Endothelial cell of umbilical vein (primary cell): Measurements from ENCODE around the gene PFN4. TPM values are rescaled to one million over a fixed set of nuclear protein-coding genes. Genes with fewer than 3 reads are reported as not detected.

ENCODE experiments used
- BruUV-seq: library from RNA; stranded (reverse); fragments of 400-500 nt; replicated peaks from 2 replicates; lab custom pipeline; 2021; lab: Mats Ljungman, UMichigan
- CTCF ChIA-PET: fragments of 300-600, 350-600 bp; sonication (Branson Sonifier 250); formaldehyde crosslinking; loops from one replicate; lab custom pipeline; 2021; ENCODE audit warnings: antibody characterized with exemption, inconsistent platforms; lab: Charles Lee
- POLR2A ChIA-PET: fragments of 300-600, 350-600 bp; sonication (Branson Sonifier 250); formaldehyde crosslinking; loops from one replicate; lab custom pipeline; 2021; ENCODE audit warnings: antibody characterized with exemption, inconsistent platforms; lab: Charles Lee
- DNase-seq: peaks from one replicate; pipeline ENCODE4 v3.0.0-alpha.2; 2011; ENCODE audit warnings: low read depth, low spot score
- FAIRE-seq: peaks from 2 replicates; lab custom pipeline; 2011; peaks lifted over from hg19 to GRCh38; lab: Jason Lieb, UNC
- H2AFZ ChIP-seq: 2 replicates; pipeline ENCODE4 v1.6.0; 2012; ENCODE audit warnings: low read depth, low read length, control low read depth, inconsistent platforms
- H3K27ac ChIP-seq: 2 replicates; pipeline ENCODE4 v1.5.1; 2011; ENCODE audit warnings: low read depth, mild to moderate bottlenecking, control low read depth, low read length, moderate library complexity; ENCODE audit not compliant: insufficient read depth
- H3K27me3 ChIP-seq, 2 experiments: 2 replicates each; pipeline versions ENCODE4 v1.6.0 to v1.6.1; 2011; ENCODE audit warnings: low read length in 2 of 2, mixed read lengths in 1 of 2; ENCODE audit not compliant: control insufficient read depth in 2 of 2, insufficient read depth in 2 of 2
- H3K36me3 ChIP-seq, 2 experiments: 2 replicates in 1 of 2; 3 replicates in 1 of 2; pipeline ENCODE4 v1.5.1; 2011; ENCODE audit warnings: low read length in 2 of 2, mild to moderate bottlenecking in 1 of 2, moderate library complexity in 1 of 2; ENCODE audit not compliant: control insufficient read depth in 2 of 2, insufficient read depth in 2 of 2; ENCODE audit errors: extremely low read depth in 1 of 2
- H3K4me1 ChIP-seq: 3 replicates; pipeline ENCODE4 v1.5.1; 2011; ENCODE audit warnings: mild to moderate bottlenecking, low read length; ENCODE audit not compliant: control insufficient read depth, insufficient read depth; ENCODE audit errors: extremely low read depth
- H3K4me2 ChIP-seq: 2 replicates; pipeline ENCODE4 v1.6.1; 2011; ENCODE audit warnings: low read length, control low read depth, mixed read lengths; ENCODE audit not compliant: insufficient read depth
- H3K4me3 ChIP-seq, 3 experiments: fragments of 200-600 bp in 1 of 3; sonication (generic), shearing (Covaris generic) in 1 of 3; replicated peaks in 1 of 3; 2 replicates each; pipeline ENCODE4 v1.5.1; 2011 to 2016; ENCODE audit warnings: control low read depth in 3 of 3, low read length in 3 of 3, mild to moderate bottlenecking in 2 of 3, inconsistent platforms in 1 of 3, low read depth in 1 of 3, moderate library complexity in 1 of 3; ENCODE audit not compliant: insufficient read depth in 1 of 3
- H3K79me2 ChIP-seq: 2 replicates; pipeline ENCODE4 v1.6.0; 2012; ENCODE audit warnings: low read length, inconsistent platforms; ENCODE audit not compliant: control insufficient read depth, insufficient read depth
- H3K9ac ChIP-seq: replicated peaks from 2 replicates; pipeline ENCODE3; 2011; ENCODE audit warnings: low read length, control low read depth; ENCODE audit not compliant: insufficient read depth; ENCODE audit errors: extremely low read depth
- H3K9me1 ChIP-seq: replicated peaks from 3 replicates; pipeline ENCODE4 v1.6.0; 2011; ENCODE audit warnings: mild to moderate bottlenecking, low read length; ENCODE audit not compliant: control insufficient read depth, insufficient read depth; ENCODE audit errors: extremely low read depth
- H3K9me3 ChIP-seq: replicated peaks from 2 replicates; pipeline ENCODE4 v1.5.1; 2012; ENCODE audit warnings: low read length, inconsistent platforms; ENCODE audit not compliant: control insufficient read depth, insufficient read depth
- H4K20me1 ChIP-seq: replicated peaks from 2 replicates; pipeline ENCODE3; 2011; ENCODE audit warnings: mild to moderate bottlenecking, low read length; ENCODE audit not compliant: control insufficient read depth, insufficient read depth; ENCODE audit errors: extremely low read depth
- CTCF ChIP-seq, 2 donors: IDR thresholded peaks; 1 replicate in 1 of 2; 2 replicates in 1 of 2; pipeline ENCODE4 v1.5.1; 2011; ENCODE audit warnings: low read length in 2 of 2, mild to moderate bottlenecking in 2 of 2, moderate library complexity in 2 of 2, control low read depth in 1 of 2, inconsistent platforms in 1 of 2, low read depth in 1 of 2; ENCODE audit not compliant: insufficient read depth in 1 of 2; ENCODE audit errors: extremely low read depth in 1 of 2
- EZH2 ChIP-seq: IDR thresholded peaks from 2 replicates; pipeline ENCODE4 v1.6.1; 2012; ENCODE audit warnings: borderline replicate concordance, low read depth, mild to moderate bottlenecking, moderate library complexity, low read length, inconsistent platforms; ENCODE audit not compliant: severe bottlenecking
- FOS ChIP-seq: IDR thresholded peaks from 2 replicates; pipeline ENCODE4 v1.6.1; 2011; ENCODE audit warnings: mild to moderate bottlenecking, low read length, moderate library complexity, borderline replicate concordance; ENCODE audit not compliant: insufficient read depth
- GATA2 ChIP-seq: IDR thresholded peaks from 2 replicates; pipeline ENCODE4 v1.7.0; 2011; ENCODE audit warnings: low read depth, mild to moderate bottlenecking, moderate library complexity, mixed read lengths, low read length; ENCODE audit not compliant: insufficient read length, insufficient read depth
- JUN ChIP-seq: IDR thresholded peaks from 2 replicates; pipeline ENCODE4 v1.6.1; 2011; ENCODE audit warnings: borderline replicate concordance, low read depth; ENCODE audit not compliant: insufficient read length, insufficient read depth
- MAX ChIP-seq: IDR thresholded peaks from 2 replicates; pipeline ENCODE4 v1.6.1; 2011; ENCODE audit not compliant: insufficient read depth, insufficient read length
- MYC ChIP-seq: IDR thresholded peaks from one replicate; pipeline ENCODE4 v1.6.1; 2011; ENCODE audit warnings: mild to moderate bottlenecking, low read depth, low read length
- POLR2A ChIP-seq: IDR thresholded peaks from 2 replicates; pipeline ENCODE4 v1.6.1; 2012; ENCODE audit warnings: low read depth, mild to moderate bottlenecking, control low read depth, low read length
- POLR2AphosphoS5 ChIP-seq: IDR thresholded peaks from 2 replicates; pipeline ENCODE4 v1.6.1; 2012; ENCODE audit warnings: low read depth, mild to moderate bottlenecking, control low read depth, low read length, moderate library complexity; ENCODE audit not compliant: insufficient read depth
- dilution Hi-C: fragments of 300-500 bp; cut with MboI; formaldehyde crosslinking; loops from one replicate; pipeline ENCODE4 v1.15.0; 2019; ENCODE audit warnings: low sequenced_read_pairs; ENCODE audit not compliant: extremely low pct_ligation_motif_present
- intact Hi-C: fragments of 100-400 bp; cut with micrococcal nuclease; formaldehyde crosslinking; loops from one replicate; pipeline ENCODE4 v1.10.0; 2022
- polyA plus RNA-seq, 4 experiments: library from polyadenylated mRNA; depleted of rRNA in 3 of 4; stranded (reverse) in 3 of 4; unstranded in 1 of 4; fragments of >200 nt; gene quantifications; 2 replicates each; pipeline versions ENCODE4 v1.2.1 to v1.2.3, GENCODE V29; 2011 to 2012; ENCODE audit warnings: missing spikeins in 1 of 4
- total RNA-seq: library from RNA; stranded (reverse); gene quantifications from 2 replicates; pipeline ENCODE4 v1.2.3, GENCODE V29; 2021

The PFN4 gene
- total and polyA plus RNA-seq, 2 donors (not counting 3 experiments of a cell fraction or from before 2014, with no cell fraction given): 0.23 to 0.93 TPM

GRCh38 chr2:24163601-24164000, 40.5 kb upstream of the PFN4 start:
- Histone ChIP-seq H3K9ac (no peak overlapping the region), H3K4me1 (no peaks in the 10 kb centered on the region), H2AFZ (no peak overlapping the region), H3K9me3 (no peaks in the 10 kb centered on the region), H3K9me1 (no peaks in the 10 kb centered on the region), H3K27me3 (no peaks in the 10 kb centered on the region), H3K79me2 (no peaks in the 10 kb centered on the region), H4K20me1 (no peaks in the 10 kb centered on the region), H3K36me3 (no peaks in the 10 kb centered on the region), H3K4me2 (no peak overlapping the region), H3K4me3 (no peak overlapping the region), H3K27ac (no peak overlapping the region)
- TF ChIP-seq POLR2A (no peak), POLR2AphosphoS5 (no peak), JUN (no peak), FOS (no peak), MAX (no peak), CTCF (IDR thresholded peaks at IDR 0.05; ENCODE audit: extremely low read depth in 1 of 2, insufficient read depth in 1 of 2, low read depth in 1 of 2, low read length in 2 of 2) (no peak), MYC (no peak), GATA2 (no peak), EZH2 (no peak)
- CTCF ChIA-PET: interaction anchor here (0.7 to 3.5 kb wide), 8 partner anchors 10 to 339 kb away, joined by 3 to 27 read pairs (median 7); partner anchors contain the start of genes ATAD2B, TP53I3 and WDCP
- intact Hi-C loops: no loop called here
- BruUV-seq: no TSS peak
- dilution Hi-C loops: no loop called here
- POLR2A ChIA-PET: no interaction called here
- FAIRE-seq (no peak), DNase-seq (no peak)
